GM21825 (cell line): ENCODE data around the gene PPEF2.
"Not testable (repeated sequence)": the region's sequence is repeated elsewhere in the genome, so short reads cannot be mapped to it uniquely, and the experiment has no call there.

Experiments
- ATAC-seq: cut with Tn5 transposase; IDR thresholded peaks from one replicate; pipeline ENCODE4 v1.9.1; 2021; ENCODE audit warnings: mild to moderate bottlenecking, moderate library complexity; ENCODE audit not compliant: unreplicated experiment

The PPEF2 gene

DNA sequence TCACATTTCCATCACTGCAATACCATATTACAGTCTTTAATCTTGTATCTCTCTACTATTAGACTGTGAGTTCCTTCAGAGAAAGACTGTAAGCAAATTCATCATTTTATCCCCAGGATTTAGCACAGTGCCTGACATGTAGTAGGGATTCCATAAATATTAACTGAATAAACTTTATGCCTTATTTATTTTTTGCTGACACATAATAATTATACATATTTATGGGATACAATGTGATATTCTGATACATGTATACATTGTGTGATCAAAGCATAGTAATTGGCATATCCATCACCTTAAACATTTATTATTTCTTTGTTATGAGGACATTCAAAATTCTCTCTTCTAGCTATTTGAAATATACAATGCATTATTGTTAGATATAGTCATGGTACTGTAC lies 3.7 kb downstream of the PPEF2 start:
- ATAC-seq: no peak

DNA sequence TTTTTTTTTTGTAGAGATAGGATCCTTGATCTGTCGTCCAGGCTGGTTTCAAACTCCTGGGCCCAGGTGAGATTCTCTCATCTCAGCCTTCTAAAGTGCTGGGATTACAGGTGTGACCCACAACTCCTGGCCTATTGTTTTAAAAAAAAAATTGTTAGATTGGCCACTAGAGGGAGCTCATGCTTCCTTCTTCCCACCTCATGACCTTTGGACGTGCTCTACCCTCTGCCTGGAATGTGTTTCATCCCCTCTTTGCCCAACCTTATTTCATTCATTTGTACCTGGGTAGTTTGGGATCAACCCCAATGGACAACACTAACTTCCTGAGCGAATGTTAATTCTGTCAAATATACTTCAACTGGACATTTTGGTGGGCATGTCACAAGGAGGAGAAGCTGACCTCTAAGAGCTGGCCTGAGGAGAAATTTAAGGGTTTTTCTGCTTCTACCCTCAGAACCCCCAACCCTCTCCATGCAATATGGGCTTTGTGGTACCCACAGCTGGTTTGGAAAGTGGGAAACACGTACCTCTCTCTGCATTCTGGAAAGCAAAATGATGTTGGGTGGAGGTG lies 6.4 kb downstream of the PPEF2 start:
- no peak for ATAC-seq

DNA sequence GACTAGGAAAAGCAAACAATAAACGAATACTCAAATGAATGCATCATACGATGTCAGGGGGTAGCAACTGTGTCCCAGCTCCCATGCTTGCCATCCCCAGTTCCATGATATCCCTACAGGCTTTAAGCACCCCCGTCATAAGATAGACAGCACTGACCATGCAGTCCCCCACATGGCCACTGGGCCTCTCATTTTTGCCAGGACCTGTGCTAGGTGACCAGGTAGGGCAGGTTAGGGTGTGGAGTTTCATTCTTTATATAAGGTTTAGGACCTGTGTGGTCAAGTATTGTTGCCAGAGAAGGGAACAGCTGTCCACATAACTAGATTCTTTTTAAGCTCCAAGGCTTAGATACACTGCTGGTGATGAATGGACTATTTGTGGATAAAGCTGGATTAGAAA lies 9.7 kb downstream of the PPEF2 start:
- ATAC-seq: no peak

DNA sequence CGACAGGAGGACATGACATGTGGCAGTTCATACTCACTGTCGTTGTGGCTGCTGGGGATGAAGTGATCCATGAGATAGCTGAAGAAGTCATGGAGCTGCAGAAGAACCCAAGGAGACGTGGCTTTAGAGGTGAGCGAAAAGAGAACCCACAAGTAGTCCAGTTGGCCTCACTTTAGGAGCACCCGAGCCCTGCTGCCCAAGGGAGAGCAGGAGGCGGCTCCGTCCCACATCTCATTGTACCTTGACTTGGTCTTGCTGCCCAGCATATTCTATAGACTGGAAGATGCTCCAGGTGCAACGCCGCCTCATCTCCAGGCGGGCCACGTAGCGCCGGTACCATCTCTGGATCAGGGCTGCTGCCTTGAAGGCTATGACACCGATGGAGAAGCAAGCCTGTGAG lies 10.6 kb downstream of the PPEF2 start:
- no peak for ATAC-seq

DNA sequence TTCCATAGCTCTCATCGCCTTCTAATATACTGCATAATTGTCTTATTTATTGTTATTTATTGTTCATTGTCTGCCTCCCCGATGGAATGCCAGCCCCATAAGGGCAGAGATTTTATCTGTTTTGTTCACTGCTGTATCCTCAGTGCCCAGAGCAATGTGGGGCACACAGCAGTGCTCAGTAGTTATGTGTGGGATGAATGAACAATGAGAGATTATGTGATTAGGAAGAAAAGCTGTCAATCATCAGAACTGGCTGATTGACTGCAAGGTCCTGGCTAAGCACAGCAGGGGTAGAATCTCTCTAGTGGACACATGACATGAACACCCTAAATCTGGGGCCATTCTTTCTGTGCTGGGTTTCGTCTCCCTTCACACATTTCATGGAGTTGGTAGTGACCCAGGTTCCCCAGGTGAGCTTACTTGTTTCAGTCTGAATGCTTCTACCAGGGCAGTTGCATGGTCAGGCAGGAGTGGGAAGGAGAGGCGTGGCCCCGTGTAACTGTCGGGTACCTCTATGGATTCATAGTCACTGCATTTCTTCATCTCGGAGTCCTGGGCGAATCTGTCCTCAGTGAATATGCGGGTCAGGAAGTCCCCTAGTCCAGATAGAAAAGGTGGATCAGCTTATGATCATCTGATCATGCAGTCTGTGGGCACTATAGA lies 12.6 kb downstream of the PPEF2 start:
- ATAC-seq: no peak

DNA sequence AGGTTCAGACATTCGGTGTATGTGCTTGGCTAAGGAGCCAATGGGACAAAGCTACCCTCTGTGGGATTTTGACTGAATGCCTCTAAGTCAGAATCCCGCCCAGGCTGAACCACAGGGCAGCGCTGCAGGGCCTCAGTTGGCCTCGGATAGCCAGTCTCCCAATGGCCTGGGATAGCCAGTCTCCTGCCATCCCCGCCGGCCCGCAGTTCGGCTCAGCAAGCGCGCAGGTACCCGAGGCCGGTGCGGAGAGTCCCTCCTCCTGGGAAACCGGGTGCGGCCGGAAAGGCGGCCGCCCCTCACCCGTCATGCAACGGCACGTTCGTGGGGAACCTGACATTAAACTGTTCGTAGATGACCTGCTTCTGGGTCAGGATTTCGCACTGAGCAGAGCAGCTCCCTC lies 16.1 kb downstream of the PPEF2 start:
- ATAC-seq: no peak

DNA sequence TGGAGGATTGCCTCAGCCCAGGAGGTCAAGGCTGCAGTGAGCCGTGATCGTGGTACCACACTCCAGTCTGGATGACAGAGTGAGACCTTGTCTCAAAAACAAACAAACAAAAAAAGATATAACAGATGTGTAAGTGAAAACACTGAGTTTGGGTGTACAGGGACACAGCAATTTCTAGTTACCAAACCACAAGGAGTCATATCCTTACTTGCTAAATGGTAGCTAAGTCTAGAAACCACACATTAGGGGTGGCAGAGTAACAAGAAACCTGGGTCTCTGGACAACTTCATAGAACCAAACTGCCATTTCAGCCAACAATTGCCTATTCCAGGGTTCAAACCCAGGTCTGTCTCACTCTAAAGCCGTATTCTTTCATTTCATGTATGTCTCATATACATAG lies 20.8 kb downstream of the PPEF2 start:
- ATAC-seq: no peak

DNA sequence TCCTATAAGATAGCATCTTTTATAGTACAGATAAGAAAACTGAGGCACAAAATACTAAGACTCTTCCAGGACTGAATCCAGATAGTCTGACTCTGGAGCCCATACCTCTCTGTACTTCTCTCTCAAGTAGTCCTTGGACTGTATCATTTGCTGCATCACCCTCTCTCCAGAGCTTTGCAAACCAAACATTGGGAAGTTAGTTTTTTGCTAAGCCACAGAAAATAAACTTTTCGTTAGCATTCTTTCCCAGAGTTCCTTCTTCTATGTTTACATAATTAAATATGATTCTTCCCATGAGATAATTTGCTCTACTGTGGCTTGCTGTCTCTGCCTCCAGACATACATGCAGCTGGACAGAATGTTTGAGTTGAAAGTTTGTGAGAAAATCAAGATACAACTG lies 22.0 kb downstream of the PPEF2 start:
- no peak for ATAC-seq

DNA sequence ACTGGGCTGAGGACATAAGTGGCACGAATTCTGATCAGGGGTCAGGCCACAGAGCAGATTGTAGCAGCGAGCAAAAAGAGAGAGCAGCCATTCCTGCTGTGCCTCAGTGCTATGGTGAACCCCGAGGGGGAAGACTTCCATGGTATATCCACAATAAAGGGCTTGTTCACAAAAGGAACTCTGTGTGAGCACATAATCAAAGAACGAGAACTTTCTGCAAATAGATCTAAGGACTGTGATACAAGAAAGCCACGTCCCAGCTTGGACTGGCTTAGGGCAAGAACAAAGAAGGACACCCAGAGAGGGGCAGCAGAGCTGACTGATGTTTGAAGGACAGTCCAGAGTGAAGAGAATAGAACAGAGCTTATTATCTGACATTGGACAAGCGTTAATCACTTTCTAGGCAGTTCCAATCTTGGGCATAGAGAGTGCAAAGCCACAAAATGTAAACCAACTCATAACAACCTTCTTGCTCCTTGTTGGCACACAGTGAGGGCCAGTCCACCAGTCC lies 24.0 kb downstream of the PPEF2 start:
- ATAC-seq: no peak

DNA sequence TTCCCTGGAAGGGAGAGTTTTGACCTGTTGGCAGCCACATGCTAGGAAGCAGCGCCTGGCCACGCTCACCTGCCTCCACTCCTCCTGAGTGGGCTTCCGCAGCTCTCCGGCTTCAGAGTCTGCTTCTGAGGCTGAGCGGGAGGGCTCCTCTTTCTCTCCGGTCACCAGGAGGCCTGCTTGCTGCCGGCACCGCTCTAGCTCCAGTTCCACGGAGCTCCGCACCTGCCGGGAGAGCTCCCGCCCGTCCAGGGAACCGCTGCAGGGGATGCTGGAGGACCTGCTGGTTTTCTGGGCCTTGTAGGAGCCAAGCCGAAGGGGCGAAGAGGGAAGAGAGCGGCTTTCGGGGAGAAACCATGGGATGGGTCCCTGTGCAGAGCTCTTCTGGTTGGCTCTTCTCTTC lies 26.0 kb downstream of the PPEF2 start:
- no peak for ATAC-seq

DNA sequence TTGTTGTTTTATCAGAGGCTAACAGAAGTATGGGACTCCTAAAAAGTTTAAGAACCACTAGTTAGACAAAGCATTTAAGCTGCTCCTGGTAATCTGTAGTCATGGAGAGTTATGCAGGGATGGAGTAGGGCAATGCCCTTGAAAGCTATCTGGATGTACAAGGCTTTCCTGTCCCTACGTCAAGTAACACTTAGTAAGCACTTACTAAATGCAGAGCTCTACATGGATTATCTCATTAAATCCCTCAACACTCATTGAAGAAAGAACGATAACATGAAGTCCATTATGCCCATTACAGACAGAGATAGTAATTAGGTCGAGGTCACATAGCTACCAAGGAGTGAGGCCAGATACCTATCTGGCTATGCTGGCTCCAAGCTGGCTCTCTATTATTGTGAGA lies 33.2 kb downstream of the PPEF2 start:
- no peak for ATAC-seq

DNA sequence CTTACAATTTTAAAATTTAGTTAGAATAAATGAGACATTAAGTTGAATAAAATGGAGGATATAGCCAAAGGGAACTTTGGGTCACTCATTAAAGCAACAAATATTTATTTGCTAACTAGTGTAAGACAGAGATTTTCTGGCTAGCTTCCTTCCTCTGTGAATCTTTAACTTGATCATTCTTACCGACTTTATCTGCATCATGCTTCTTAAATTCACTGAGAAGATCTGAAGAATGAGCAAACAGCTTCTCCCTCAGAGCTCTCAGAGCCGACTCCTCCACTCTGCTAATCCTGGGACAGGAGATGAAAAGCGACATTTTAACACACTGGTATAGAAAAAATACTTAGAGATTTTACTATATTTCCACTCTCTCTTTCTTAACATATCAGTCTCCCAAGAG lies 35.1 kb downstream of the PPEF2 start:
- ATAC-seq: no peak

DNA sequence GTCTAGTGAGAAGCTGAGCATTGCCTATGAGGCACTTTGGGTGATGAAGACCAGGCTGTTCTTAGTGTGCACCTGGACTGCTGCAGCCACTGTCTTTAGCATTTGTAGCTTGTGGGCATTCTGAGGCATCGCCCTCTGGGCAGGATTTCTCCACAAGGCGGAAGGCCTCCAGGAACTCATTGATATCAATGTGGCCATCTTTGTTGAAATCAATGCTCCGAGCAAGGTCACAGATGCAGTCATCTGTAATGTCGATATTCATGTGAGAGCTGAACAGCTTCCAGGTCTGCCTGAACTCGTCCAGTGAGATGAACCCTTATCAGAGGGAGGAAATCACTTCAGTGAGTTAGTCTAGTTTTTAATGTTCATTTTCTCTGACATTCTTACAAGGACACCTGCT lies 41.6 kb downstream of the PPEF2 start:
- ATAC-seq: no peak

DNA sequence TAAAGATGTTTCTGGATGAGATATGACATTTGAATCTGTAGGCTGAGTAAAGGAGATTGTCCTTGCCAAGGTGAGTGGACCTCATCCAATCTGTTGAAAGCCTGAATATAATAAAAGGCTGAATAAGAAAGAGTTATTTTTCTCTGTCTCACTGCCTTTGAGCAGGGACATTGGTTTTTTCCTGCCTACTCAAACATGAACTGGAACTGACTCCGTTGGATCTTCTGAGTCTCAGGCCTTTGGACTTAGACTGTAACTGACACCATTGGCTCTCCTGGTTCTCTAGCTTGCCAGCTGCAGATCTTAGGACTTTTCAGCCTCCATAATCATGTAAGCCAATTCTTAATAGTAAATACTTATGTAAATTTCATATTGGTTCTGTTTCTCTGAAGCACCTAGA lies 43.5 kb downstream of the PPEF2 start:
- ATAC-seq: no peak

DNA sequence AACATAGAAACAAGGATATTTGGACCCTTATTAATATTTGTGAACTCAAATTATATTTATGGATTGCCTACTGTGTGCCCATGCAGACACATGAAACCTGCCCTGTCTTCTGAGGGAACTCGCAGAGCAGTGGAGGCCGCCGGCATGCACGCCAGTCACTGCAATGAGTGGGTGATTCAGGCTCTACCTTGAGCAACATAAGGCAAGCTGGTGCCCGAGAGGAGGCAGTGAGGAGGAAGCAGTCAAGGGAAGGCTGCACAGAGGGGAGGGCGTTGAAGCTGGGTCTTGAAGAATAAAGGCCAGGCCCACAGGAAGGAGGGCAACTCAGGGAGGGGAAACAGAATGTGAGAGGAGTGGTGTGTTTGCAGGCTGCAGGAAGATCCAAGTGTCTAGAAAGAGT lies 52.8 kb downstream of the PPEF2 start:
- no peak for ATAC-seq

DNA sequence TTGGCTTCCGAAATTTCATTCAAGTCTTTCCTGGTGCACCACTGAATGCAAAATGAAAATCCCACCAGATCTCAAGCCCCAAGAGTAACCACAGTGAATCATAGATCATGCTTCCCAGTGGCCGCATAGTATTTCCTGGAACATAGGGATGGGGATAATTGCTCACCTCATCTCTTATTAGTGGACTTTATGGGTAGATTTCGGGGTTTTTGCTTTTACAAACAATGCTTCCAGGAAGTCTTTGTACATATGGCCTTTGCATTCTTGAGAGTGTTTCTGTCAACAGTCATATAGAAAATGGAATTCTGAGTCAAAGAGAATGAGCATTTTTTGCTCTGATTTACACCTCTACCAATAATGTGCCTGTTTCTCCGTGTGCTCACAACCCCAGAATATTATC lies 53.4 kb downstream of the PPEF2 start:
- no peak for ATAC-seq

DNA sequence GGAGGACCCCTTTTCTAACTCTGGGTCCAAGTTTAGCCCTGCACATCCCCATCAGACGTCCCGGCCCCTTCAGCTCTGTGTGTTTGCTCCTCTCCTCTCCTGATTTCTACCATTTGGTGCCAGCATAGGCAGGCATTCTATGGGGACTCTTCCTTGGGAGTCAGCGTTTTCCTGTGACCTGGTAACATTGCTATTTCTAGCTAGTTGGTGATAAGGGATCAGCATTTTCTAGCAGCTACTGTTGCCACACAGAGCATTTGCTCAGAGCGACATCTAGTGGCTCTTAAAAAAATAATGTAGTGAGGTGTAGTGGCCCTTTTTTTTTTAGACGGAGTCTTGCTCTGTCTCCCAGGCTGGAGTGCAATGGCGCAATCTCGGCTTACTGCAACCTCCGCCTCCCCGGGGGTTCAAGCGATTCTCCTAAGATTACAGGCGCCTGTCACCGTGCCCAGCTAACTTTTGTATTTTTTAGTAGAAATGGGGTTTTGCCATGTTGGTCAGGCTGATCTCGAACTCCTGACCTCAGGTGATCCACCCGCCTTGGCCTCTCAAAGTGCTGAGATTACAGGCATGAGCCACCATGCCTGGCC lies 54.0 kb downstream of the PPEF2 start:
- ATAC-seq: not testable (repeated sequence)

DNA sequence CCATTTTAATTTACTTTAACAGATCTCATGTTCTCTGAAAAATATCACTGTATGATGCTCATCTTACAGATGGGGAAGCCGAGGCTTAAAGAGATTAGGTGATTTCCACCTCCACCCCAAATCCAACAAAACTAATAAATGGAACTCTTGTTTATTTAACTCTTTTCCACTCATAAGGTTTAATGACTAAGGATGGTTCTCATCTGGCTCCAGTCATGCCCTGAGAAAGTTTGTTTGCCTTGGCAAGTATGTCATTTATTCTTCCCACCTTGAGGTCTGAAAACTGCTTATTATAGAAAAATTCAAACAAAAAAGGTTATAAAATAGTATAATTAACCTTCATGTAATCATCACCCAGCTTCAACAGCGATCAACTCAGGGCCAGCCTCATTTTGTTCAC lies 56.3 kb downstream of the PPEF2 start:
- ATAC-seq: no peak

DNA sequence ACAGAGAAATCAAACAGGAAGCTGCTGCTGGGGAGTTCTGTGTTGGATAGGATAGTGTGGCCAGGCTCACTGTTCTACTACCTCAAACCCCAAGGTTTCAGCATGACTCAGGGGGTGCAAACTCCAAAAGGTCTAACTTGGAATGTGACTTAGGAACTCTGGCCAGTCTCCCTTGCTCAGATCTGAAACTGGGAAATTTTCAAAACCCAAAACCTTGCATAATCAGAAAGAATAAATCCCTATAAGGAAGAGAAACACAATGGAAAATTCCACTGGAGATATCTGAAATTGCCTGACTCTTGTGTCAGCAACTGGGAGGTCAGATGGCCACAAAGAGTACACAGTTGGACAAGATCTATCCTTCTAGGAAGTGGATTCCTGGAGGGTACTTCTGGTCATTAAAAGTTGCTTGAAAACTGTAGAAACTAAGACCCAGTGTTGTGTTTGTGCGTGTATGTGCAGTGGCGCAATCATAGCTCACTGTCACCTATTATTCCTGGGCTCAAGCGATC lies 58.0 kb downstream of the PPEF2 start:
- no peak for ATAC-seq

DNA sequence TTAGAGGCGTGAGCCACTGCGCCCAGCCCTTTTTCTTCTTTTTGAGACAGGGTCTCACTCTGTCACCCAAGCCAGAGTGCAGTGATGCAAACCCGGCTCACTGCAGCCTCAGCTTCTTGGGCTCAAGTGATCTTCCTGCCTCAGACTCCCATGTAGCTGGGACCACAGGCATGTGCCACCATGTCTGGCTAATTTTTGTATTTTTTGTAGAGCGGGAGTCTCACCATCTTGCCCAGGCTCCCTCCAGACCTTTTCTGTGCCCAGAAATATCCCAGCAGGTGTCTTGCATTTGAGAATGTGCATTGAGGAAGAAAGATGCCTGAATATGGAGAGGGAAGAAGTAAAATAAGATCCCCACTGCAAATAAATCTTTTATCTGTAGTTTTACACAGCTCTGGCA lies 58.7 kb downstream of the PPEF2 start:
- ATAC-seq: no peak

DNA sequence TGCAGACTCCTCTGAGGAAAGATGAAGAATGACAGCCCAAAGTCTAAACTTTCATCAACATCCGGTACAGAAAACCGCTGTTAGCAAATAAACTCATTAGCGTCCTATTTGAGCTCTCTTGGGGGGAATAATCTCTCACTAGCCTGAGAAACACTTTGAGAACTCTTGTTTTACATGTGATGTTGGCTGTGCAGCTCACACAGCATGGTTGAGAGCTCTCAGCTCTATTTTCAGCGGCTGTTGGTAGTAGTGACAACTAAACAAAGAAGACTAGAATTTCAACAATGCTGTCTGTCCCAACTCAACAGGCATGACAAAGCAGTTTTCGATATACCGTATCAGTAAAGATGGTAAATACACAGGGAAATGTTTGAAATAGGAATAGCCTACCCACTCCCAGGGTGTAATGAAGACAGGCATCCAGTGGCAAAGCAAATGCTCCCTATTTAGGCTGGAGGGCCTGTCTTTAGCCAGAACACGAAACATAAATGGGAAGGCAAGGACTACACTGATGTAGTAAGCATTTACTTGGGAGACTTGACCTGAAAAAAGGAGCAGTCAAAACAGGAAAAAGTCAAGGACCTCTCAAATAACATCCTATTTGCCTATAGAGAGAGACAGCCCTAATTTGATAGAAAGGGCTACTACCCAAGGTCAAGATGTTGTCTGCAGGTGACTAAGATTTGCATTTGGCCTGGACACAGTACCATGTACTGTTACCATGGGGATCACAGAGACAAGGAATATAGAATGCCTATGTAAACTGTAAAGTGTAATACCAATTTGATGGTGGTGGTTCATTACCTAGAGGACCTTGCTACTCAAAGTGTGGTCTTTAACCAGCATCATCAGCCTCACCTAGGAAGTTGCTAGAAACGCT lies 60.4 kb downstream of the PPEF2 start:
- no peak for ATAC-seq
